GM18951 (cell line): ENCODE data around the gene CYP26C1.

Experiments used
- POLR2A ChIP-seq: IDR thresholded peaks from 4 replicates; pipeline ENCODE4 v1.6.1; 2011; ENCODE audit warnings: mild to moderate bottlenecking; ENCODE audit not compliant: insufficient read length, insufficient read depth; ENCODE audit errors: extremely low read depth
- in situ Hi-C: fragments of 300-500 bp; cut with MboI; formaldehyde crosslinking; loops from one replicate; pipeline ENCODE4 v1.12.0; 2022; ENCODE audit warnings: low sequenced_read_pairs, mixed read lengths, inconsistent platforms; ENCODE audit not compliant: unreplicated experiment

Gene CYP26C1

GRCh38 chr10:93115661-93116383 lies 55.2 kb downstream of the CYP26C1 start:
- TF ChIP-seq POLR2A, result no peak
- in situ Hi-C loops, result no loop called here
